ENCODE results near the gene PDCD10. TPM values are rescaled to one million over a fixed set of nuclear protein-coding genes. Genes with fewer than 3 reads are reported as not detected.

Gene PDCD10
- total and polyA plus RNA-seq, 2 donors (not counting 1 experiment from before 2014, with no cell fraction given) = 25.7 to 58.0 TPM

- CTCF ChIA-PET = interaction anchor here (0.6 to 3.4 kb wide), 22 partner anchors 9 to 311 kb away, joined by 3 to 25 read pairs (median 4); partner anchors contain the start of genes SERPINI1 and ZBBX
These were observed 50.2 kb downstream of the PDCD10 start for GRCh38 chr3:167684388-167684993.

GRCh38 chr3:167679526-167679925 is 55.2 kb downstream of the PDCD10 start:
- H3K27me3 ChIP-seq (replicated peaks in 1 of 4; ENCODE audit: control extremely low read depth in 1 of 4, control insufficient read depth in 3 of 4, insufficient read depth in 4 of 4, low read length in 3 of 4) = no peaks in the 10 kb centered on the region
- ChIA-PET POLR2A (no interaction called here), CTCF (interaction anchor here (1.0 kb wide), 1 partner anchor 12 kb away, joined by 3 read pairs; no protein-coding TSS in a partner anchor)
- no peak overlapping the region for H2AFZ ChIP-seq (ENCODE audit: insufficient read depth, low read depth, low read length, poor library complexity, severe bottlenecking)
- ATAC-seq (ENCODE audit: low read depth) (no peak), DNase-seq (no peak)
- no peaks in the 10 kb centered on the region for H3K4me1 ChIP-seq (ENCODE audit: control insufficient read depth in 2 of 2, insufficient read depth in 2 of 2, low read length in 2 of 2)
- H3K36me3 ChIP-seq (replicated peaks in 1 of 2; ENCODE audit: control extremely low read depth in 1 of 2, control insufficient read depth in 1 of 2, extremely low read depth in 1 of 2, insufficient read depth in 2 of 2, low read length in 1 of 2) = peaks cover 13 to 43% of the 10 kb centered on the region in 2 experiments
- no peak overlapping the region for H3K4me2 ChIP-seq (replicated peaks; ENCODE audit: low read depth, low read length, poor library complexity, severe bottlenecking)
- H3K9me3 ChIP-seq (ENCODE audit: control extremely low read depth in 1 of 3, control insufficient read depth in 2 of 3, insufficient read depth in 1 of 3, low read length in 2 of 3) = peaks cover 8 to 16% (median 13%) of the 10 kb centered on the region in 3 donors
- TF ChIP-seq EZH2 (IDR thresholded peaks at IDR 0.05; ENCODE audit: borderline replicate concordance, insufficient read depth, low read depth, low read length, poor library complexity, severe bottlenecking) = no peak
- TF ChIP-seq, protein P1, sequence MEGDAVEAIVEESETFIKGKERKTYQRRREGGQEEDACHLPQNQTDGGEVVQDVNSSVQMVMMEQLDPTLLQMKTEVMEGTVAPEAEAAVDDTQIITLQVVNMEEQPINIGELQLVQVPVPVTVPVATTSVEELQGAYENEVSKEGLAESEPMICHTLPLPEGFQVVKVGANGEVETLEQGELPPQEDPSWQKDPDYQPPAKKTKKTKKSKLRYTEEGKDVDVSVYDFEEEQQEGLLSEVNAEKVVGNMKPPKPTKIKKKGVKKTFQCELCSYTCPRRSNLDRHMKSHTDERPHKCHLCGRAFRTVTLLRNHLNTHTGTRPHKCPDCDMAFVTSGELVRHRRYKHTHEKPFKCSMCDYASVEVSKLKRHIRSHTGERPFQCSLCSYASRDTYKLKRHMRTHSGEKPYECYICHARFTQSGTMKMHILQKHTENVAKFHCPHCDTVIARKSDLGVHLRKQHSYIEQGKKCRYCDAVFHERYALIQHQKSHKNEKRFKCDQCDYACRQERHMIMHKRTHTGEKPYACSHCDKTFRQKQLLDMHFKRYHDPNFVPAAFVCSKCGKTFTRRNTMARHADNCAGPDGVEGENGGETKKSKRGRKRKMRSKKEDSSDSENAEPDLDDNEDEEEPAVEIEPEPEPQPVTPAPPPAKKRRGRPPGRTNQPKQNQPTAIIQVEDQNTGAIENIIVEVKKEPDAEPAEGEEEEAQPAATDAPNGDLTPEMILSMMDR (IDR thresholded peaks at IDR 0.05) = no peak
- no peaks in the 10 kb centered on the region for H4K20me1 ChIP-seq (ENCODE audit: control insufficient read depth, insufficient read depth, low read length, poor library complexity, severe bottlenecking)
- no peak overlapping the region for H3K9ac ChIP-seq (ENCODE audit: low read length)
- H3K4me3 ChIP-seq (ENCODE audit: control extremely low read depth in 1 of 5, extremely low read depth in 1 of 5, insufficient read depth in 1 of 5, low read depth in 2 of 5, low read length in 4 of 5) = no peak overlapping the region
- Mint-ChIP-seq H3K4me3 (no peak overlapping the region), H3K9me3 (ENCODE audit: insufficient read depth) (peaks cover 6% of the 10 kb centered on the region), H3K4me1 (no peaks in the 10 kb centered on the region), H3K27me3 (no peaks in the 10 kb centered on the region), H3K27ac (no peak overlapping the region)
- intact Hi-C loops (cut with micrococcal nuclease) = no loop called here
- H3K79me2 ChIP-seq (ENCODE audit: control insufficient read depth, insufficient read depth, low read length) = no peaks in the 10 kb centered on the region
- WGBS (ENCODE audit: insufficient coverage) = no CpG with 5 or more reads among the region's 4 CpGs
- H3K27ac ChIP-seq (ENCODE audit: low read length in 2 of 2) = no peak overlapping the region

More at GRCh38 chr3:167684388-167684993, 50.2 kb downstream of the PDCD10 start:
- Histone ChIP-seq H3K79me2 (ENCODE audit: control insufficient read depth, insufficient read depth, low read length) (no peaks in the 10 kb centered on the region), H4K20me1 (ENCODE audit: control insufficient read depth, insufficient read depth, low read length, poor library complexity, severe bottlenecking) (no peaks in the 10 kb centered on the region), H3K9ac (ENCODE audit: low read length) (no peak overlapping the region), H3K36me3 (replicated peaks in 1 of 2; ENCODE audit: control extremely low read depth in 1 of 2, control insufficient read depth in 1 of 2, extremely low read depth in 1 of 2, insufficient read depth in 2 of 2, low read length in 1 of 2) (peaks cover 12 to 46% of the 10 kb centered on the region in 2 experiments), H3K27ac (ENCODE audit: low read length in 2 of 2) (peak overlapping the region in 1 of 2 donors; percentile 44), H3K4me3 (ENCODE audit: control extremely low read depth in 1 of 5, extremely low read depth in 1 of 5, insufficient read depth in 1 of 5, low read depth in 2 of 5, low read length in 4 of 5) (no peak overlapping the region), H3K4me1 (ENCODE audit: control insufficient read depth in 2 of 2, insufficient read depth in 2 of 2, low read length in 2 of 2) (no peaks in the 10 kb centered on the region), H2AFZ (ENCODE audit: insufficient read depth, low read depth, low read length, poor library complexity, severe bottlenecking) (no peak overlapping the region), H3K9me3 (ENCODE audit: control extremely low read depth in 1 of 3, control insufficient read depth in 2 of 3, insufficient read depth in 1 of 3, low read length in 2 of 3) (no peaks in the 10 kb centered on the region), H3K27me3 (replicated peaks in 1 of 4; ENCODE audit: control extremely low read depth in 1 of 4, control insufficient read depth in 3 of 4, insufficient read depth in 4 of 4, low read length in 3 of 4) (no peaks in the 10 kb centered on the region), H3K4me2 (replicated peaks; ENCODE audit: low read depth, low read length, poor library complexity, severe bottlenecking) (no peak overlapping the region)
- Mint-ChIP-seq H3K4me1 (no peaks in the 10 kb centered on the region), H3K27me3 (no peaks in the 10 kb centered on the region), H3K27ac (no peak overlapping the region), H3K9me3 (ENCODE audit: insufficient read depth) (no peaks in the 10 kb centered on the region), H3K4me3 (no peak overlapping the region)
- ATAC-seq (ENCODE audit: low read depth) (peak; percentile 71), DNase-seq (peak; percentile 75)
- POLR2A ChIA-PET = no interaction called here
- intact Hi-C loops (cut with micrococcal nuclease) = loop anchor here (1.0 kb wide), 2 partner anchors 198 to 304 kb away; partner anchors contain the start of gene ZBBX
- TF ChIP-seq, protein P1 (IDR thresholded peaks at IDR 0.05) = peak; percentile 90
- TF ChIP-seq EZH2 (IDR thresholded peaks at IDR 0.05; ENCODE audit: borderline replicate concordance, insufficient read depth, low read depth, low read length, poor library complexity, severe bottlenecking) = no peak
